Measurements from ENCODE around the gene CNTNAP5. TPM values are rescaled to one million over a fixed set of nuclear protein-coding genes. Genes with fewer than 3 reads are reported as not detected.

CNTNAP5 gene
- total and polyA plus RNA-seq, 2 of the 4 experiments (the other 2 are of a cell fraction): not detected

GRCh38 chr2:124921191-124921590 is 896.1 kb downstream of the CNTNAP5 start:
- no peak overlapping the region for H2AFZ ChIP-seq (replicated peaks; ENCODE audit: low read length, poor library complexity)
- BruUV-seq (replicated peaks): no TSS peak
- no peak overlapping the region for H3K14ac ChIP-seq (replicated peaks; ENCODE audit: low read depth, low read length)
- WGBS, 2 experiments (ENCODE audit: extremely low coverage in 2 of 2, insufficient read length in 1 of 2): 68% methylated on average over 4 of the region's 5 CpGs; no CpG with 5 or more reads in 1 of the 2 experiments
- H2AK5ac ChIP-seq (ENCODE audit: low read depth, low read length): no peak overlapping the region
- in situ Hi-C loops (cut with MboI; ENCODE audit: low sequenced_read_pairs): no loop called here
- no peak overlapping the region for H4K8ac ChIP-seq (ENCODE audit: low read depth in 2 of 2, low read length in 2 of 2)
- no peak overlapping the region for H2BK5ac ChIP-seq (ENCODE audit: low read depth, low read length, poor library complexity, severe bottlenecking)
- no peak overlapping the region for H4K91ac ChIP-seq (ENCODE audit: insufficient read depth, low read depth, low read length)
- DNase-seq (no peak), ATAC-seq (ENCODE audit: low read depth) (no peak)
- no peaks in the 10 kb centered on the region for H3K27me3 ChIP-seq (ENCODE audit: control insufficient read depth, insufficient read depth, low read length)
- ChIA-PET POLR2A (ENCODE audit: unreplicated experiment) (no interaction called here), CTCF (no interaction called here)
- TF ChIP-seq FOS (IDR thresholded peaks at IDR 0.05; ENCODE audit: low read depth, low read length) (no peak), ELK1 (IDR thresholded peaks at IDR 0.05; ENCODE audit: borderline replicate concordance, low read depth, low read length) (no peak), SMC3 (IDR thresholded peaks at IDR 0.05; ENCODE audit: low read depth, low read length) (no peak), MXI1 (IDR thresholded peaks at IDR 0.05; ENCODE audit: borderline replicate concordance, low read depth, low read length) (no peak), POLR2A (IDR thresholded peaks at IDR 0.05; ENCODE audit: low read depth, low read length) (no peak), NFE2L2 (IDR thresholded peaks at IDR 0.05; ENCODE audit: low read depth, low read length) (no peak), MAZ (IDR thresholded peaks at IDR 0.05; ENCODE audit: borderline replicate concordance, low read depth, low read length) (no peak), CTCF (conservative IDR thresholded peaks at IDR 0.05; ENCODE audit: low read depth, low read length) (no peak), USF2 (IDR thresholded peaks at IDR 0.05; ENCODE audit: low read depth, low read length) (no peak), RFX5 (IDR thresholded peaks at IDR 0.05; ENCODE audit: low read depth, low read length) (no peak), CHD1 (IDR thresholded peaks at IDR 0.05; ENCODE audit: low read depth, low read length) (no peak)
- H2BK15ac ChIP-seq (ENCODE audit: low read depth, low read length): no peak overlapping the region
- H3K36me3 ChIP-seq (ENCODE audit: control insufficient read depth, insufficient read depth, low read length): no peaks in the 10 kb centered on the region
- H3K18ac ChIP-seq (ENCODE audit: low read depth, low read length): no peak overlapping the region
- H3K4ac ChIP-seq (ENCODE audit: low read depth, low read length): no peak overlapping the region
- no peak overlapping the region for H3K23ac ChIP-seq (ENCODE audit: low read depth, low read length)
- intact Hi-C loops (cut with micrococcal nuclease): no loop called here
- H4K5ac ChIP-seq (ENCODE audit: low read depth, low read length): no peak overlapping the region
- H3K79me1 ChIP-seq (ENCODE audit: low read depth in 1 of 2, low read length in 2 of 2): no peaks in the 10 kb centered on the region
- H3K56ac ChIP-seq (ENCODE audit: extremely low read depth, insufficient read depth, low read length): no peak overlapping the region
- H3K9me3 ChIP-seq (ENCODE audit: control insufficient read depth, insufficient read depth, low read length): no peaks in the 10 kb centered on the region; the same call in 1 of the 2 replicates
- H3K4me2 ChIP-seq (ENCODE audit: low read depth, low read length): no peak overlapping the region
- dilution Hi-C loops (cut with HindIII; ENCODE audit: low sequenced_read_pairs, unreplicated experiment): no loop called here
- no peak overlapping the region for H2BK120ac ChIP-seq (ENCODE audit: low read depth, low read length)
- no peak overlapping the region for H3K27ac ChIP-seq (ENCODE audit: insufficient read depth, low read length)
- no peaks in the 10 kb centered on the region for H4K20me1 ChIP-seq (ENCODE audit: insufficient read depth, low read length)
- no peak overlapping the region for H3K4me3 ChIP-seq (ENCODE audit: insufficient read depth, low read depth, low read length)
- no peak overlapping the region for H2BK20ac ChIP-seq (ENCODE audit: low read depth, low read length)
- H3K9ac ChIP-seq (ENCODE audit: low read depth, low read length): no peak overlapping the region
- no peak overlapping the region for H2AK9ac ChIP-seq (replicated peaks; ENCODE audit: low read depth, low read length, poor library complexity)
- no peaks in the 10 kb centered on the region for H3K4me1 ChIP-seq (ENCODE audit: control insufficient read depth, insufficient read depth, low read length)
- no peaks in the 10 kb centered on the region for H3K9me1 ChIP-seq (ENCODE audit: insufficient read depth, low read length)

All from IMR-90 (cell line).